ENCODE measurements around the gene TBCD. TPM values are rescaled to one million over a fixed set of nuclear protein-coding genes. Genes with fewer than 3 reads are reported as not detected.
A peak's percentile ranks its signal among the peaks of the same experiment; 100 is the strongest.
"Not testable (repeated sequence)": the region's sequence is repeated elsewhere in the genome, so short reads cannot be mapped to it uniquely, and the experiment has no call there.

Gene TBCD
- total RNA-seq, 4 donors from 2014 or later, result 30.5 to 94.3 (median 51.8) TPM

DNA sequence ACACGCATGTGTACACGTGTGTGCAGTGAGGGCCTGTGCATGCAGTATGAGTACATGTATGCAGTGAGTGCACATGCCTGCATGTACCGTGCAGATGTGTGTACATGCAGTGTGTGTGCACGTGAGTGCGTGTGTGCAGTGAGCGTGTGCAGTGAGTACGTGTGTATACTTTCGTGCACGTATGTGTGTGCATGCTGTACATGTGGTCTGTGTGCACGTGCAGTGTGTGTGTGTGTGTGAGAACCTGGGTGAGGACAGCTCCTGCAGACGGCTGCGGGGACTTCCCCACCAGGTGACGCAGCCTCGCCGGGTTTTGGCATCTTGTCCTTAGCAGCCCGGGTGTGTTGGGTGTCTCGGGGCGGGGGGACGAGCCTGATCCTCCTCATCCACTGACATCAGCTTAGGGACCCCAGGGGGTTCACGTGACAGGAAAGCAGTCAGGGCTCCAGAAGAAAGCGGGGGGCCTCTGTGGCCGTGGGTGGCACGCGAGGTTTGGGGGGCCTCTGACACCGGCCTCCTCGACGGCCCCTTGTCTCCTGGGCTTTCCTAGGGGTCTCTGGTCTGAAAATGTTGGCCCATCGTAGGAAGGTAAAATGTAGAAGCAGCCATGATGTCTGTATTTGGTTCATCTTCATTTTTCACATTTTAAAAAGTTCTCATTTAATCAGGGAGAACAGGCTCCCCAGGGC is 207.5 kb downstream of the TBCD start:
- ATAC-seq (ENCODE audit: low FRiP score) (no peak), DNase-seq (ENCODE audit: low spot score) (no peak)
- TF ChIP-seq, protein P1, sequence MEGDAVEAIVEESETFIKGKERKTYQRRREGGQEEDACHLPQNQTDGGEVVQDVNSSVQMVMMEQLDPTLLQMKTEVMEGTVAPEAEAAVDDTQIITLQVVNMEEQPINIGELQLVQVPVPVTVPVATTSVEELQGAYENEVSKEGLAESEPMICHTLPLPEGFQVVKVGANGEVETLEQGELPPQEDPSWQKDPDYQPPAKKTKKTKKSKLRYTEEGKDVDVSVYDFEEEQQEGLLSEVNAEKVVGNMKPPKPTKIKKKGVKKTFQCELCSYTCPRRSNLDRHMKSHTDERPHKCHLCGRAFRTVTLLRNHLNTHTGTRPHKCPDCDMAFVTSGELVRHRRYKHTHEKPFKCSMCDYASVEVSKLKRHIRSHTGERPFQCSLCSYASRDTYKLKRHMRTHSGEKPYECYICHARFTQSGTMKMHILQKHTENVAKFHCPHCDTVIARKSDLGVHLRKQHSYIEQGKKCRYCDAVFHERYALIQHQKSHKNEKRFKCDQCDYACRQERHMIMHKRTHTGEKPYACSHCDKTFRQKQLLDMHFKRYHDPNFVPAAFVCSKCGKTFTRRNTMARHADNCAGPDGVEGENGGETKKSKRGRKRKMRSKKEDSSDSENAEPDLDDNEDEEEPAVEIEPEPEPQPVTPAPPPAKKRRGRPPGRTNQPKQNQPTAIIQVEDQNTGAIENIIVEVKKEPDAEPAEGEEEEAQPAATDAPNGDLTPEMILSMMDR (IDR thresholded peaks at IDR 0.05), result no peak

DNA sequence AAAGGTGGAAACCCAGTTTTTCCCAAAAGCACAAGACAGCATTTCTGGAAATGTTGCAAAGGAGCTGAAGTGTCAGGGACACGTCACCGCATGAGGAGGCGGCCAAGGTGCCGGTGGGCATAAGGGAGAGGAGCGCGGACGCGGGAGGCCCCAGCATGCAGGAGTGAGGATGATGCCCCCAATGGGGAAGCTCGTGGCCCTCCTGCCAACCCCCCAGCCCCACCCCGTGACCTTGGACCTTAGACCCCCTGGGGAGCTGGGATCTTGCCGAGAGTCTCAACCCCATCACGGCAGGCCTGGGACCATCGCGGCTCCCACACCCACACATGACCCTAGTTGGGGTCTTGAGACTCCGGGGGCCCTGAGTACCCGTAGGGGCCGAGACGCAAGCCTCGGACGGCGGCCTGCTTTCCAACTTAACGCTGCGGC is 208.1 kb downstream of the TBCD start:
- TF ChIP-seq, protein P1 (IDR thresholded peaks at IDR 0.05), result no peak
- no peak for ATAC-seq (ENCODE audit: low FRiP score)

DNA sequence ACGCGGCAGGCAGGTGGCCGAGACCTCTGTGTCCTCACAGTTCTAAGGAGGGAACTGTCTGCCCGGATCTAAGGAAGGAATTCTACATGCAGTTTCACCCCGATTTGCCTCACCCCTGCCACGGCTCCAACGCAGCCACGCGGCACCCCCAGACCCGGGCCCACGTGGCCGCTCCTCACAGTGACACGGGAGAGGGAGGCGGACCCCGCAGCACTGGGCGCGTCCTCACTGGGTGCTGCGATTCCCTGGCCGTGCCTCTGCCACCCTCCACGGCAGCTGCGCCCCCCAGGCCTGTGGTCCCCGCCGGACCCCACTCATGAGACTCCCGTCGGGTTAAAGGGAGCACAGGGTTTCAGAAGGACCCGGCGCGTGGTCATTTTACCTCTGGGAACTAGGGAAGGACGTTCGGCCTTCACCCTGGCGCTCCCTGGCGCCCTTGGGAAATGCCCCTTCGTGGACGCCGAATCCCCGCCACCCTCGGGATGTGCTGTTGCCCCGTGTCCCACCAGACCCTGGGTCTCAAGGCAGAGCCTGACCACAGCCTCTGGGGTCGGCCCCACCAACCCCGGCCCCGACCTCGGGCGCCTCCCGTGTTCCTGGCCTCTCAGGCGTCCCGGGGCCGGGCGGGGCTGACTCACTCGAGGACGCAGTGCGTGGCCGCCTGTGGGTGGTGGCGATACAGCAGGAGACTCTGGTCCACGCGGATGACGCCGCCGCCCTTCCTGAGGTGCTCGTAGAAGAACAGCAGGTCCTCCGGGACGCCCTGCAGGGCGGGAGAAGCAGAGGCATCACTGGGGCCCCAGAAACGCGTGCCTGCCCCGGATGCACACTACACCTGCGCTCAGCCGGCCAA is 208.8 kb downstream of the TBCD start:
- DNase-seq (ENCODE audit: low spot score) (no peak), ATAC-seq (ENCODE audit: low FRiP score) (no peak)

More for the DNA sequence above, 208.1 kb downstream of the TBCD start:
- DNase-seq (ENCODE audit: low spot score), result no peak

DNA sequence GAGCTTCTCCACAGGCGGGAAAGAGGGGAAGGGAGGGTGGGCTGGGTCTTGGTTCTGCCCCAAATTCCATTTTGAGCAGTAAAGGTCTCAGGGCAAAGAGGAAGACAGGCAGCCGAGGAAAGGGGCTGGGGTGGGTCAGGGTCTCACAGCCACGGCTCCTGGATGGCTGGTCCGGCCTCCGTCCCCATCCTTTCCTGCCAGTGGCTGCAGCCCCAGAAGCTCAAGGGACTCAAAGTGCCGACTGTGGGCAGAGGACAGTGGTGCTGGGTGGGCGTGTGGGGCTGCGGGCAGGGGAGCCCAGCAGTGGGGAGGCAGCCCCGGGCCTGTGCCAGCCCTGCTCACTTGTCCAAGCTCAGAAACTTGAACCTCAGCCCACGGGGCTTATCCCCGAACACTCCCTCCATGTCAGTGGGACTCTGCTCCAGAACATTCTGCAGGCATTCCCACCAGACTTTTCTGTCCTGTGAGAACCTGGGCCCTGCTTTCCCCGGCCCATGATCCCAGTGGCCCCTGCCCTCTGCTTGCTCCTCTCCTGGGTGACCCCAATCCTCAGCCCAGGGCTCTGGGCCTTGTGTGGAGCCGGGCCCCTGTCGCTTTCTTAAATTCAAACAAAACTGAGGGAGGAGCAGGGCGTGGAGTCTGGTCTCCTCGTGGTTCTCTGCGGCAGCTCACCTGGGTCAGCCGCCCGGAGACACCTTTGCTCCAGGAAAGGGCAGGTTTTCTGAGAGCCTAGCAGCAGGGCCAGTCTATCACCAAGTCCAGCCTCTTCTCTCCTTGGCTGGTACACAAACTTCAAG is 209.7 kb downstream of the TBCD start:
- DNase-seq (ENCODE audit: low spot score), result no peak
- no peak for ATAC-seq (ENCODE audit: low FRiP score)
- TF ChIP-seq, protein P1 (IDR thresholded peaks at IDR 0.05), result no peak

More for the DNA sequence above, 208.8 kb downstream of the TBCD start:
- TF ChIP-seq, protein P1 (IDR thresholded peaks at IDR 0.05), result no peak

DNA sequence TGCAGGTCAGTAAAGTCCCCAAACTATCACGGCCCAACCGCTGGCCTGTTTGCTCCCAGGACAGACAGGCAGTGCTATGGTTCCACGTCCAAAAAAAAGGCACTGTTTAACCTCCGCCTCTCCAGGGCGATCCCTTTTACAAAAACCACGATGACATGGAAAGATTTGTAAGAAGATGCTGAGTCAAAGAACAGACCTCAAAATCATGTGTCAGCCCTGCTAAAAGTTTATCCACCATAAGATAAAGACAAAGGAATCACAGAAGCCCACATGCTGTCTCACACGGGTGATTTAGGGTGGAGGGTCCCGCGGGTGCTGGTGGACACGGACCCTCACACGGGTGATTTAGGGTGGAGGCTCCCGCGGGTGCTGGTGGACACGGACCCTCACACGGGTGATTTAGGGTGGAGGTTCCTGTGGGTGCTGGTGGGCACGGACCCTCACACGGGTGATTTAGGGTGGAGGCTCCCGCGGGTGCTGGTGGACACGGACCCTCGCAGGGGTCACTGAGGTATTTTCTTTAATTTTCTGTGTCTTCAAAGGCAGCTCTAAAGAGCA is 210.4 kb downstream of the TBCD start:
- no peak for ATAC-seq (ENCODE audit: low FRiP score)
- DNase-seq (ENCODE audit: low spot score), result no peak
- TF ChIP-seq, protein P1 (IDR thresholded peaks at IDR 0.05), result no peak

DNA sequence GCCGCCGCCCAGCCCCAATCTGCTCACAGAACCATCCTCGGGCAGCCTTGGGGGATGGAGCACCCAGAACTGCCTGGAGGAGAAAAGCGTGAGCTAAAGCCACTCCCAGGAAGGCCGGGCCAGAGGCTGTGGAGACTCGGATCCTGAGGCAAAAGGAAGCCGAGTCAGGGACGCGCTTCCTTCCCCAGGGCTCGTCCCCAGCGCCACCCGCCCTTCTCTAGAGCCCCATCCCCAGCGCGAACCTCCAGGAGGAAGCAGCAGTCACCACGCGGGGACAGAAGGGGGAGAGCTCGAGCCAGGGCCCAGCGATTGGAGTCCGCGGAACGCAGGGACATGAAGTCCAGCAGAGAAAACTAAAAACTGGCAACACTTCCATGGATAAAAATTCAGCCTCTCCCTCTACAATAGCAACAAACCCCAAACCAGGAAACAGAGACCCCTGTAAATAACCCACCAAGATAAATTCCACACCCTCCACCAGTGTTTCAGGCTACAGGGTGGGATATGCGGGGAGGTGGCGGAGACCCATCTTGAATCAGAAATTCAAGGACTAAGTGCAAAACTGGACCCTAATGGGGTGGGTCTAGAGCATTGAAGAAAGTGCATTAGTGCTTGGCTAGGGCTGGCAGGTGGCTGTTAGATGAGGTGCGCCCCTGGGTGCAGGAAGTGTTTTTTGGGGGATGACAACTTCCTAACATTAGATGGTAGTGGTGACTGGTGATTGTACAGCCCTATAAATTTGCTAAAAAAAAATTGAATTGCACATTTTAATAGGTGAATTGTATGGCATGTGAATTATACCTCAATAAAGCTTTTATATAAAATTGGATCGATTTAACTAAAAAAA is 211.5 kb downstream of the TBCD start:
- peak; percentile 57 for ATAC-seq (ENCODE audit: low FRiP score)
- no peak for DNase-seq (ENCODE audit: low spot score)
- TF ChIP-seq, protein P1 (IDR thresholded peaks at IDR 0.05), result peak in 2 of 3 donors; percentile 38 to 41

DNA sequence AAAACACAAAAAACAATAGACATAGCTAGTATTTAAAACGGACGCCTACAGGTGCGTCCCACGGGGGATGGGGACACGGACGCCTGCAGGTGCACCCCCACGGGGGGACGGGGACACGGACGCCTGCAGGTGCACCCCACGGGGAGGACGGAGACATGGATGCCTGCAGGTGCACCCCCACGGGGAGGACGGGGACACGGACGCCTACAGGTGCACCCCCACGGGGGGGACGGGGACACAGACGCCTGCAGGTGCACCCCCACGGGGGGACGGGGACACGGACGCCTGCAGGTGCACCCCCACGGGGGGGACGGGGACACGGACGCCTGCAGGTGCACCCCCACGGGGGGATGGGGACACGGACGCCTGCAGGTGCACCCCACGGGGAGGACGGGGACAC is 212.6 kb downstream of the TBCD start:
- not testable (repeated sequence) for ATAC-seq (ENCODE audit: low FRiP score); DNase-seq (ENCODE audit: low spot score)

Data from omental fat pad (tissue), 4 donors.